Loucy (cell line): ENCODE results near the gene TMEM25.

Experiments
- H2AFZ ChIP-seq: fragments of 200-600 bp; sonication (generic); 2 replicates; pipeline ENCODE4 v1.6.0; 2016; ENCODE audit warnings: antibody characterized with exemption, mild to moderate bottlenecking, low read length, moderate library complexity
- H3F3A ChIP-seq: fragments of 200-600 bp; 2 replicates; pipeline ENCODE4 v1.6.0; 2016; ENCODE audit warnings: antibody characterized with exemption, low read depth, mild to moderate bottlenecking
- H3K27me3 ChIP-seq: fragments of 200-600 bp; sonication (generic); 2 replicates; pipeline ENCODE4 v1.6.1; 2014; ENCODE audit warnings: low read length, mild to moderate bottlenecking; ENCODE audit not compliant: insufficient read depth, poor library complexity, severe bottlenecking
- H3K36me3 ChIP-seq: fragments of 200-600 bp; sonication (generic); 2 replicates; pipeline ENCODE4 v1.6.1; 2016; ENCODE audit warnings: low read length; ENCODE audit not compliant: insufficient read depth
- H3K4me1 ChIP-seq: fragments of 200-600 bp; sonication (generic); 2 replicates; pipeline ENCODE4 v1.5.1; 2014; ENCODE audit warnings: low read length, mild to moderate bottlenecking; ENCODE audit not compliant: insufficient read depth, poor library complexity, severe bottlenecking
- H3K4me2 ChIP-seq: fragments of 200-600 bp; sonication (generic); 2 replicates; pipeline ENCODE4 v1.6.0; 2014; ENCODE audit warnings: antibody characterized with exemption, low read length, low read depth, mild to moderate bottlenecking; ENCODE audit not compliant: poor library complexity, severe bottlenecking
- H3K4me3 ChIP-seq: fragments of 200-600 bp; sonication (generic); 2 replicates; pipeline ENCODE4 v1.5.1; 2014; ENCODE audit warnings: low read length, mild to moderate bottlenecking, mixed read lengths; ENCODE audit not compliant: poor library complexity, severe bottlenecking
- H3K79me2 ChIP-seq: fragments of 200-600 bp; sonication (generic); 2 replicates; pipeline ENCODE4 v1.6.1; 2014; ENCODE audit warnings: low read length; ENCODE audit not compliant: insufficient read depth
- H3K9ac ChIP-seq: fragments of 200-600 bp; sonication (generic); 2 replicates; pipeline ENCODE4 v1.6.0; 2014; ENCODE audit warnings: mild to moderate bottlenecking, low read depth, low read length, moderate library complexity; ENCODE audit not compliant: poor library complexity, severe bottlenecking
- H3K9me2 ChIP-seq: fragments of 200-600 bp; sonication (generic); replicated peaks from 2 replicates; pipeline ENCODE4 v1.6.1; 2016; ENCODE audit warnings: low read depth, low read length, mixed read lengths
- H3K9me3 ChIP-seq: fragments of 200-600 bp; sonication (generic); 2 replicates; pipeline ENCODE4 v1.6.1; 2014; ENCODE audit warnings: mild to moderate bottlenecking, antibody characterized with exemption, low read length, low read depth; ENCODE audit not compliant: insufficient read depth
- H4K20me1 ChIP-seq: fragments of 200-600 bp; sonication (generic); 2 replicates; pipeline ENCODE4 v1.6.0; 2014; ENCODE audit warnings: antibody characterized with exemption, low read length, mild to moderate bottlenecking; ENCODE audit not compliant: insufficient read depth, poor library complexity, severe bottlenecking
- CTCF ChIP-seq: fragments of 200-600 bp; sonication (generic); conservative IDR thresholded peaks from 2 replicates; pipeline ENCODE4 v1.5.1; 2014; ENCODE audit warnings: mild to moderate bottlenecking, antibody characterized with exemption, low read length
- EZH2phosphoT487 ChIP-seq: fragments of 200-600 bp; IDR thresholded peaks from 2 replicates; pipeline ENCODE4 v1.6.1; 2018; ENCODE audit warnings: antibody characterized with exemption, mild to moderate bottlenecking, moderate library complexity, borderline replicate concordance

The TMEM25 gene

GRCh38 chr11:118581057-118581456, 50.1 kb downstream of the TMEM25 start:
- Histone ChIP-seq H3K79me2 (peaks cover 53% of the 10 kb centered on the region), H3K4me1 (peaks cover 5% of the 10 kb centered on the region), H2AFZ (no peak overlapping the region), H3K9me3 (no peaks in the 10 kb centered on the region), H4K20me1 (peaks cover 39% of the 10 kb centered on the region), H3K36me3 (peaks cover 40% of the 10 kb centered on the region; the same call in 1 of the 2 replicates), H3K27me3 (no peaks in the 10 kb centered on the region), H3K9ac (no peak overlapping the region), H3K4me3 (no peak overlapping the region), H3F3A (0 out of 2 replicates have a peak, but pooled peaks cover 3% of the 10 kb centered on the region), H3K4me2 (no peak overlapping the region), H3K9me2 (no peaks in the 10 kb centered on the region)
- TF ChIP-seq CTCF (no peak), EZH2phosphoT487 (no peak)
